GM19468 (cell line): ENCODE results near the gene EXOC3L1.

ENCODE experiments used
- ATAC-seq: cut with Tn5 transposase; IDR thresholded peaks from one replicate; pipeline ENCODE4 v1.9.1; 2021; ENCODE audit warnings: mild to moderate bottlenecking, moderate library complexity, moderate number of reproducible peaks; ENCODE audit not compliant: unreplicated experiment; ENCODE audit errors: extremely low read depth

The EXOC3L1 gene

DNA sequence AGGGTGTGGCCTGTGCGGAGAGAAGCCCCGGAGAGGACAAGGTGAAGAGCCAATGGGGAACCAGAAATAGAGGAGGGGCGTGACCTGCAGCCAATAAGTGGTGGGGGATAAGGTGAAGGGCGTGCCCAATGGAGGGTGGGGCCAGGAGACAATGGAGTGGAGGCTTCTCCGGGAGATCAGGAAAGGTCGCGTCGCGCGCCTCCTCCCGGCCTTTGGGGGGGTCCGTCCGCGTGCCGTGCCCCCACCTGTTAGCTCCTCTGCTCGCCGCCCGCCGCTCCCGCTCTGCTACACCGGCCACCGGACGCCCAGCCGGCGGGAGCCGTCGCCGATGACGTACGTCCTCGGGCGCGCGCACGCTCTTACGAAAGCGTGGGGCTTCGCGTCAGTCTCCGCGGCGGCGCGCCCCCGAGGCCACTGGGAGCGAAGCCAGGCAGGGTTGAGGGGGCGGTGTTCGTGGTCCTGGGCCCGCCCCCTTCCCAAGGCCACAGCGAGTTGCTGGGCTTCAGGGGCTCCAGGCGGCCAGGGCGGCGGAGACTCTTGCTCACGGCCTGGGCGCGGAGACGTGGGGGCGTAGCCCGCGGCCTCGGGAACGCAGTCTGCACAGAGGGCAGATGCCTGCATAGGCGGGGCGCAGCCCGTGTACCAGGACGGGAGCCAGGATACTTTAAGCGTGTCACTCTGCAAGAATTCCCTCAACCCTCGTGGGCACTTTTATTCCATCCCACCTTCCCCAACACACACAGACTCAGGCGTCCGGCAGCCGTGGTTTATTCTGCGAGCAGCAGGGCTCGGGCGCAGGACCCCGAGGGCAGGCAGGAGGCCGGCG is 6.1 kb downstream of the EXOC3L1 start, which contains the start of gene MATCAP1:
Gene MATCAP1, minus strand, starts transcription at position 337 of the 826 bp plus-strand sequence. CDS start 3,353 bp downstream, outside the sequence.
- peak; percentile 78 for ATAC-seq

DNA sequence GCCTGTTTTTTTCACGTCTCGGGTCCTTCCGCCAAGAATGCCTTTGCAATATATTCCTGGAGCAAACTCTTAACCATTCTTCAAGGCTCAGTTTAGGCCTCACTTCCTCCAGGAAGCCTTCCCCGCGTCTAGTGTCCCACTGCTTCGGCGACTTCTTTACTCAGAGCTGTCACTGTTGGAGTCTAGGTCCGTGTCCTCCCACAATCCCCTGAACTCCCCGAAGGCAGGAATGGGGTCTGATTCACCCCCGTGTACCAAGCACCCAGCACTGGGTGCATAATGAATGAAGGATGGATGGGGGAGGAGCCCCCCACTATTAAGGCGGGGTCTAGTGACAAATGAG is 6.7 kb downstream of the EXOC3L1 start:
- ATAC-seq: no peak

DNA sequence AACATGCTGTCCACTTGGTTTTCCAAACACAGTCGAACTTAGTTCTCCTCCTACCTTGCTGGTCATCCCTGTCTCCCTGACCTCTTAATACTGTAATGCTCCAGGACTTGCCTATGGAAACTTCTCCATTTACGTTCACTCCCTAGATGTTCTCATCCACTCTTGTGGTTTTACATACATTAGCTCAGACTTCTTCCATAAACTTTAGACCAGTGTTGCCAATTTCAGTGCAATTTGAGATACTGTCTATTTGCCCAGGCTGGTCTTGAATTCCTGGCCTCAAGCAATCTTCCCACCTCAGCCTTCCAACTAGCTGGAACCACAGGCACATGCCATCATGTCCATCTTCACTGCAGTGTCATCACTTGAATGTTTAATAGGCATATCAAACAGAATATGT is 7.6 kb downstream of the EXOC3L1 start:
- ATAC-seq: no peak

DNA sequence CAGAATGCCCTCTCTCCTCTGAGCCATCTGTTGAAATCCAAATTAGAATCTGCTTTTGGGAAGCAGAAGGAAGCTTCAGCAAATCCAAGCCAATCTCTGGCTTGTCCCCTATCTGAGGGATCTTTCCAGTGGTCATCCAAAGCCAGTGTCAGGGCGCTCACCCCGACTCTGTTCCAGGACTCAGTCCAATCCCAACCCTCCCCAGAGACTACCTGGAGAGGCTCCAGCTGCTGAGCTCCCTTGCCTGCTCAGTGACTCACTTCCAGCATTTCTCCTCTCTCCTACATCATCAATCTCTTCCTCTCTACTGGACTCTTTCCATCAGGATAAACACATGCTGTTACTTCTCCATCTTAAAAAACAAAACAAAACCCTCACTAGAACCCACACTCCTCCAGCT is 8.6 kb downstream of the EXOC3L1 start:
- ATAC-seq: no peak

DNA sequence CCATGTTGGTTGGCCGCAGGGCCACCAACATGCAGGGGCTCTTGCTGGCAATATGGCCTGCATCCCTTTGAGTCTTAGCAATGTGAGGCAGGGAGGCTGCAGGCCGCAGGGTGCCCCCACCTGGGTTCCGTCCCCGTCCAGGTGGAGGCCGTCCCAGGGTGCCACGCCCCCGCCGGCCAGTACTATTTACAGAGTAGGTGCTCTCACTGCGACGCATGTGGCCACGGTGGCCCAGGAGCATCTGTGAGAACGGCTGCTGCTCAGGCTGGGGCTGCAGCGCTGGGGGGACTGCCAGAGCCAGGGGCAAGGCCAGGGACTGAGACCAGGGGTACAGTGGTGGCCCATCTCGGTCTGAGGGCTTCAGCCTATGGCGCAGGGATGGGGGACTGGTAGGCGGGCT is 9.8 kb downstream of the EXOC3L1 start:
- no peak for ATAC-seq

DNA sequence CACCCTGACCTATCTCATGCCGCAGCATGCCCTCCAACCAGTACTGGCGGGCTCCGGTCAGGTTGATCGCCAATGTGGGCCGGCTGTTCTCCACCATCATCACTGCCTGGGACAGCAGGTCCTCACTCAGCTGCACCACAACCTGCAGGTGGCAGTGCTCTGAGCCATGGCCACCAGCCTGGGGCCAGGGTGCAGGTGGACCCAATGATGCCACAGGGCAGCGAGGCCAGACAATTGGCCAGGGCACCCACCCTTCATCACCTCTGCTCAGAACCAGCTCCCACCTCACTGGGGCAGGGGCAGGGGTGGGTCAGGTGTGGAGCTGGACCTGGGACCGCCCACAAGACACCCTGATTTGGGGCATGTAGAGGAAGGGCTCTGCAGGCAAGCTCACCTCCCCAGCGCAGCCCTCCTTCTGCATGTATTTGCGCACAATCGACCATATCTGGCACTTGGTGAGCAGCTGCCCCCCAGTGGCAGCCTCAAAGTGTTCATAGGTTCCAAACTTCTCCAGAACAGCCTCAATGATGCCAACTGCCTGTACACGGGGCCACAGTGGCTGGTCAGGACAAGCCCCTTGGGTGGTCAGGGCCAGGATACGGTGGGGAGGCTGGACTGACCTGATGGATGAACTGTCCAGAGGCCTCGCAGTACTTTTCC is 10.4 kb downstream of the EXOC3L1 start:
- no peak for ATAC-seq

DNA sequence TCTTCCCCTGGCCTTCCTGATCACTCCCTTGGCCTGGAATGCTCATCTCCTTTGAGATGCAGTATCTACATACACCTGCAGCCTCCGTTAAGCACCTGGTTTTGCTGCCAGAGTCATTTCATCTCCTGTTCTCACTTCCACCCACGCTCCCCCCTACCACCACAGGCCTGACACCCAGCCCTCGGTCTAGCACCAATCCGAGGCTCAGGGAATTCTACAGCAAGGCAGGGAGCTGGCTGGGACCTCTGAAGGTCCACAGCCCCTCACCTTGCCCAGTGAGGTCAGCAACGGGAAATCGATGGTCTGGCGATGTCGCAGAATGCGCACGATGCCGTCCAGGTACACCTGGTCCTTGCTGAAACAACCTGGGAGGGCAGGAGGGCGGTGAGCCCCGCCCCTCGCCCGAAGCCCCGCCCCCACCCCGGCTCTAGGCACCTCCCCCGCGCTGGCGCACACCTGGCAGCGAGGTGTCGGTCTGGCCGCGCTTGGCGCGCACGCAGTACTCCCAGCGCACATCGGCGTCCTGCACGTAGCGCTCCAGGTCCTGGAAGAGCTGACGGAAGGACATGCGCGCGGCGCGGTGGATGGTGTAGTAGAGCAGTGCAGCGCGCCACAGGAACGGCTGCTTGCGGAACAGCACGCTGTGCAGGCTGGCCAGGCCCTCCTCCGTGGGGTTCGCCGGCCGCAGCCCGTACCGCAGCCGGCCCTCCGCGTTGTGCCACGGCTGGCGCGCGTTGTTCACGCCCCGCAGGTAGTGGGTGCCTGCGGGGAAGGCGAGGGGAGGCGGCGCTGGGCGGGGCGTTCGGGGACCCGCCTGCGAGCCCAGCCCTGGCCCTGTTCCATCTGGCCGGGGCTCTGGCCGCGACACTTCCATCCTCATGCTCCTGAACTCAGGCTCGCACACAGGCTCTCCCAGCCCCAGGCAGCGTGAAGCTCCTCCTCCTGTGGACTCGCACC is 11.9 kb downstream of the EXOC3L1 start:
- ATAC-seq: no peak

DNA sequence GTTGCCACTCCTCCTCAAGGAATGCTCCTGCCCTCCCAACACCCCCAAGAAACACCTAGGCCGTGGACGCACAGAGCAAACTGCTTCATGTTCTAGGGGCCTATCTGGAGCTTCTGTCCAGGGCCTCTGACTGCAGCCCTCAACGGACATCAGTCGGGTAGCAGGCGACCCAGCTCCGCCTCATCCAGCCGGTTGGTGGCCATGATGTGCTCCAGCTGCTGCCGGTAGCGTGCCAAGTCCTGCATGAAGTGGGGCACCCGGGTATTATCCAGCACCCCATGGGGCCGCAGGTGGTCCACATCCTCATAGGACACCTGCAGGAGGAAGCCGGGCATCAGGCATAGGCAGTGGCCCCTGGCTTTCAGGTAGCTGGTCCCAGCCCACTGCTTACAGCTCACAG is 13.3 kb downstream of the EXOC3L1 start:
- ATAC-seq: no peak

DNA sequence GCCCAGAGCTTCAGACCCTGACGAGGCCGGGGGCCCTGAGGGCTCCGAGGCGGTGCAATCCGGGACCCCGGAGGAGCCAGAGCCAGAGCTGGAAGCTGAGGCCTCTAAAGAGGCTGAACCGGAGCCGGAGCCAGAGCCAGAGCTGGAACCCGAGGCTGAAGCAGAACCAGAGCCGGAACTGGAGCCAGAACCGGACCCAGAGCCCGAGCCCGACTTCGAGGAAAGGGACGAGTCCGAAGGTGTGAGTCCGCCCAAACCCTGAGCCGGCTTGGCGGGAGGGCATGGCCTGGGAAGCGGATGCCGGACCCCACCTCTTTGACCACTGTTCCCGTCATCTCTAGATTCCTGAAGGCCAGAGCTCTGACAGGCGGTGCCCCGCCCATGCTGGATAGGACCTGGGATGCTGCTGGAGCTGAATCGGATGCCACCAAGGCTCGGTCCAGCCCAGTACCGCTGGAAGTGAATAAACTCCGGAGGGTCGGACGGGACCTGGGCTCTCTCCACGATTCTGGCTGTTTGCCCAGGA is 15.2 kb downstream of the EXOC3L1 start:
- ATAC-seq: no peak

DNA sequence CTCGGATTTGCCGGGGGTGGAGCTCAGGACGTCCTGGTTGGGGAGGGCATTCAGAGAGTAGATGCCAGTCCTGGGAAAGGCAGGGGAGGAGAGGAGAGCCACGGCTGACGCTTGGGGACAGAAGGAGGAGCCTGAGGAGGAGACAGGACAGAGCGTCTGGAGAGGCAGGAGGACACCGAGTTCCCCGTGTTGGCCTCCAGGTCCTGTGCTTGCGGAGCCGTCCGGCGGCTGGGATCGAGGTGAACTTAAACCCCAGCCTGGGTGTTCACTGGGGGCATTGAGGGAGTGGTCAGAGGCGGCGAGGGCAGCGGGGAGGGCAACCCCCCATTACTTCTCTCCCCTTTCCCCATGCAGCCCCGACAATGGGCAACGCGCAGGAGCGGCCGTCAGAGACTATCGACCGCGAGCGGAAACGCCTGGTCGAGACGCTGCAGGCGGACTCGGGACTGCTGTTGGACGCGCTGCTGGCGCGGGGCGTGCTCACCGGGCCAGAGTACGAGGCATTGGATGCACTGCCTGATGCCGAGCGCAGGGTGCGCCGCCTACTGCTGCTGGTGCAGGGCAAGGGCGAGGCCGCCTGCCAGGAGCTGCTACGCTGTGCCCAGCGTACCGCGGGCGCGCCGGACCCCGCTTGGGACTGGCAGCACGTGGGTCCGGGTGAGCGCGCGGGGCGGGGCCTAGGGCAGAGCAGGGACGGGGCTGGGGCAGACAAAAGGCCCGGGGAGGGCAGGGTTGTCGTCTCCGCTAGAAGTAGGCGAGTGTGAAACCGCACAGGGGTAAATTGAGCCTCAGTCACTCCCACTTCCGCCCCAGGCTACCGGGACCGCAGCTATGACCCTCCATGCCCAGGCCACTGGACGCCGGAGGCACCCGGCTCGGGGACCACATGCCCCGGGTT is 15.9 kb downstream of the EXOC3L1 start:
- no peak for ATAC-seq

DNA sequence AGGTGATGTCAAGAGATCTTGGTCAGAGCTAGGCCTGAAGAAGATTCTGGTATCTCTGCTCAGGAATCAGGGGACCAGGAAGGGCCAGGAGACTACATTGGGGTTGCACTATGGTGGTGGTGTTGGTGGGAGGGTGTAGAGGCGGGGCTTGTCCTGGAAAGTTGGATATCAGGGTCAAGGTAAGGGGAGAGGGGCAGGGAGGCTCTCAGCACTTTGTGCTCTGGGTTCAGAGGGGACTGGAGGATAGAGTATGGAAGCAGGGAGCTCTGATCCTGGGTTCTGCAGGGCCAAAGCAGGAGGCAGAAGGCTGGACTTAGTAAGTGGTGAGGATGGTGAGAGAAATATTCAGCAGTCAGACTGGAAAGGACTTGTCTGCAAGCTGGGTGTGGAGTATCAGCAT is 16.6 kb downstream of the EXOC3L1 start:
- no peak for ATAC-seq

DNA sequence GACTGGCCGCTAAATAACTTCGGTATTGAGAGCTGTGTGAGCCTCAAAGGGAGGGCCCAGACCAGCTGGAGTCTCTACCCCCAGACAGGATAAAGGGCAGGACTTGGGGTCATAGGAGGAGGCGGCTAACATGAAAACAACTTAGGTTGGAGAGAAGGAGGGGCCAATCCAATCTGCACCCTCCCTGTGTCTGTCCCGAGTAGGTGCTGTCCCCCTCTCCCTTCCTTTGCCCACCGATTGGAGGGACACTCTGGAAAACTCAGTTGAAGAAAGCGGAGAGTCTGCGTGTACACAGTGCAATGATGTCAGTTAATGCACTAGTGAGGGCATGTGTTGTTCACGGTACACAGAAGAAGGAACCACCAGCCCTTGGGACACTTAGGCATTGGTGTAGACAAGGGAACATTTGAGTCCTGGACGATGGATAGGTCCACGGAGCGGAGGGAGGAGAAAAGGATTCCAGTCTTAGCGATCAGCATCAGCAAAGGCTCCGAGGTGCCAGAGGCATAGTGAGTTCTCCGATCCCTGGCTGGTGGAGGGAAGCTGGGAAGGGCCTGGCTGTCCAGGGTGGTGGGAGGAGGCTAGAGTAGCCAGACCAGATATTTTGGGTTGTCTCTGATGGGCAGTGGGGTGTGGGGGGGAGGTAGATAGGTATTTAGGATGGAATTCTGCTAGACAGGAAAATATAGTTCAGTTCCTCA is 18.8 kb downstream of the EXOC3L1 start:
- ATAC-seq: no peak

DNA sequence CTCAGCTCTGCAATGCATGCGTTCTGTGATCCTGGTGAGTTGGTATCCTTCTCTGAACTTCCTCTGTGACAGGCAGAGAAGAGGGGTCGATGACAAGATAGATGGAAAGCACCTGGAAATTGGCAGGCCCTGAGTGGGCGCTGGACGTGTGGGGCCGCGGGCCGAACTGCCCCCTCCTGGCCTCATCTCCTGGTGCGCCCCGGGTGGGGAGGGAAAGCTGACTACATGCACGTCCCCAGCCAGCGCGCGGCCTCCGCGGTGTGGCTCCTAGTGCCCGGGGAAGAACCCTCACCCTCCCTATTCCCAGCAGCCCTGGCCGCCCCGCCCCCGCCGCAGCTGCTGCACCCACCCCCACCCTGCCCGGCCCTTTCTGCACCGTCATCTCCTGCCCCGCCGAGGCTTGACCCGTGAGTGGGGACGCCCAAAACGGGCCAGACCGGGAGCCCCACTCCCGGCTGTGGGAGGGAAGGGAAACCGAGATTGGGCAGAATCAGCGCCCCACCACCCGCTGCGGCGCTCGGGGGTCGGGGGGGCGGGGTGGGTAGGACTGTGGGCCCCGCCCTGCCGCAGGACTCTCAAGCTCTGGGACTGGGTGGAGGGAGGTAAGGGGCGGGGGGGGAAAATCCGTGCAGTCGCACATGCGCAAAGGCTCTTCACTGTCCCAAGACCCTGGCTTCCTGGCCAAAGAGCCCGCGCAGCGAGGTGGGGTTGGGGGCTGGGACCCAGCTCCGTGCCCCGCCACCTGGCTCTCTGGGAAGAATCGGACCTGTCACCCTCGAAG is 19.6 kb downstream of the EXOC3L1 start, which contains the start of gene NOL3:
Gene NOL3, plus strand, starts transcription at position 371 of the 781 bp plus-strand sequence.
- no peak for ATAC-seq

DNA sequence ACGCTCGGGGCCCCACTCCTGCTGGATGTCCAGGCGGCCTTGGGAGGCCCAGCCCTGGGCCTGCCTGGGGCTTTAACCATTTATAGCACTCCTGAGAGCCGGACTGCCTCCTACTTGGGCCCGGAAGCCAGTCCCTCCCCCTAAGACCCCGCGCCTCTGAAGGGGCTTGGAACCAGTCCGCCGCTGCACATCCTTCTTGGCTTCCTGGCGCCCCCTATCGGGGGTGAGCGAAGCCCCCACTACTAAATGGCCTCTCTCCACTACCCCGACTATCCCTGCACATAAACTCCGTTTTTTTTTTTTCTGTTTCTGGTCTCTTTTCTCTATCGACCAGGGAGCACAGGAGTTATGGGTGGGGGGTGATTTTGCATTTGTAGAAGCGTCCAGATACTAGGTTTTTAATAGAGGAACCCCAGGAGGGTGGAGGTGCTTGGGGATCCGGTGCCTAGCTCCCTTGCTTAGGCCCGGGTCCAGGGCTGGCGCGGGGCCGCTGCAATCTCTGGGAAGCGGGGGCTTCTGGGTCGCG is 20.2 kb downstream of the EXOC3L1 start:
- ATAC-seq: no peak

DNA sequence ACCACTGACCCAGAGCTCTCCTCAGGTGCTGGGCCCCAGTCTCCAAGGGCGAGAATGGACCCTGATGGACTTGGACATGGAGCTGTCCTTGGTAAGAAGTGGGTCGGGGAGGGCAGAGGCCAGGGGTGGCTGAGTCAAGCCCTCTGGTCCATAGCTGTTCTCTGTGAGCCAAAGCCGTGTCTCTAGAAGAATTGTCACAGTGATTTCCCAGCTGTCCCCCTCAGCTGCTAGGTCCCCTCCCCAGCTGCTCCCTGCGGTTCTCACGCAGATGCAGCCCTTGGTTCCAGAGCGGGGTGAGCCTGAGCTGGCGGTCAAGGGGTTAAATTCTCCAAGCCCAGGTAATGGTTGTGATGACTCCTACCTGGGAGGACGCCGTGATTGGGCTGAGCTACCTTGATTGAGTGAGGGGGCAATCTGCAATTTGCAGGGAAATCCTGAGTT is 20.9 kb downstream of the EXOC3L1 start:
- ATAC-seq: no peak

DNA sequence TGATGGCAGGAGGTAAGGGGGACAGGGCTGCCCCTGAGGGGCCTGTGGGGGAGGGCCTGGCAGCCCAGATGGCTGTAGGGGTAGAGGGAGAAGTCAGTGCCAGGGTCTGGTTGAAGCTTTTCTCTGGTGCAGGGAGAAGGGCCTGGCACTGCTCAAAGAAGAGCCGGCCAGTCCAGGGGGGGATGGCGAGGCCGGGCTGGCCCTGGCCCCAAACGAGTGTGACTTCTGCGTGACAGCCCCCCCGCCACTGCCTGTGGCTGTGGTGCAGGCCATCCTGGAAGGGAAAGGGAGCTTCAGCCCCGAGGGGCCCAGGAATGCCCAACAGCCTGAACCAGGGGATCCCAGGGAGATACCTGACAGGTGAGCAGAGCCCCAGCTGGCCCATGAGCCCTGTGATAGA is 22.3 kb downstream of the EXOC3L1 start:
- no peak for ATAC-seq

DNA sequence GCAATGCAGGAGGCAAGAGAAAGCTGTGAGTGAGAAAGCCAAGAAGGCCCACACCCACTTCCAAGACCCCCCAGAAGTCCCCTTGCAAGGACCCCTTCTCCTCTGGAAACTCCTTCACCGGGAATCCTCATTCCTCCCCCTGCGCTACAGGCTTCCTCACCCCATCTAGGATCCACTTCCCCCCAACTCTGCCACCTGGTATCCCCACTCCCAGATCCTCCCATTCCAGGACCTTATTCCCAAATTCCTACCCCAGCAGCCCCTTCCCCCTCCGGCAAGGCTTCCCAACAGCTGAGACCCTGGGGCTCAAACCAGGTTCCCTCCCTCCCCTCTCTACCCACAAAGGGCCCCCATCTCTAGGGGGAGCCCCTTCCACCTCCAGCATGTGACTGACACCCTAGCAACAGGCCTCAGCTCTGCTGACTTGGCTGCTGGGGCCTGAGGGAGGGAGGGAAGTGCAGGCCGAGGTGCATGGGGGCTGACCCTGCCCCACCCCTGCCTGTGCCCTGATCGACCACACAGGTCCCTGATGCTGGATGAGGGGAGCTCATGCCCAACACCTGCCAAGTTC is 23.3 kb downstream of the EXOC3L1 start:
- ATAC-seq: no peak
